RCC 7860 (cell line): ENCODE measurements around the gene STOM.
A peak's percentile ranks its signal among the peaks of the same experiment; 100 is the strongest.

ENCODE experiments used
- DNase-seq: peaks from one replicate; pipeline ENCODE4 v3.0.0-alpha.2; 2015; ENCODE audit warnings: low spot score
- FAIRE-seq: peaks from 2 replicates; lab custom pipeline; 2012; peaks lifted over from hg19 to GRCh38; lab: Jason Lieb, UNC

Gene STOM

DNA sequence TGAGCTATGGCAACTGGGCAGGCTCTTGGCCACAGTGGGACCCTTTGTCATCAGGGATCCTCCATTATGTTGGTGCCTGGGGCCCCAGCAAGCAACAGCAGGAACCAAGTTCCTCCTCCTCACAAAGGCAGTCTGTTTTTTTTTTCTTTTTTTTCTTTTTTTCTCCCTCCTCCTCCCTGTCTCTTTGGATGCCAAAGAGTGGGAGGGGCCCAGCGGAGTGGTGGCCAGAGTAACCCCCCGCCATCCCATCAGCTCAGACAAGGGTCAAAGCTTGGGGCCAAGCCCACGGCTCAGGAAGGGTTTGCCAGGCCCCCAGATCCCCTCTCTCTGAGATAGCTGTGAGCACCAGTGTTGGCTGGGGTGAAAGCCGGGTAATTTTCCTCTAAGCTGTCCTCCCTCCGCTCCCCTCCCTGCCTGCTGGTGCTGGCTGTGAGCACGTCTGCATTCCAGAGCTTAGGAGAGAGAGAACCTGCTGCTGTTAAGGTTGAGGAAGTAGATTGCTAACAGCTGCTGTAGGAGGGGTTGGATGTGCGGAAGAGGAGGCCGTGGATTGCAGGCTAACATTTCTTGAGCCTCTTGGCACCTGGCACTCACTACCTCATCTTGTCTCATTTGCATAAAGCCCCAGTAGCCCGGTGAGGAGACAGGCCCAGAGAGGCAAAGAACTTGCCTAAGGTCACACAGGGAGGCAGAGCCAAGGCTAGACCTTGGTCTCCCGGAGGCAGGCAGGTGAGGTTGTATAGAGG is 80.9 kb downstream of the STOM start:
- FAIRE-seq (no peak), DNase-seq (peak; percentile 26)
